Amniotic epithelial cell (primary cell): ENCODE data around the gene BCAR3.
A peak's percentile ranks its signal among the peaks of the same experiment; 100 is the strongest.
"Not testable (repeated sequence)": the region's sequence is repeated elsewhere in the genome, so short reads cannot be mapped to it uniquely, and the experiment has no call there.

Experiments
- DNase-seq: peaks from one replicate; pipeline ENCODE4 v3.0.0-alpha.2; 2010; ENCODE audit warnings: low read depth

BCAR3 gene

DNA sequence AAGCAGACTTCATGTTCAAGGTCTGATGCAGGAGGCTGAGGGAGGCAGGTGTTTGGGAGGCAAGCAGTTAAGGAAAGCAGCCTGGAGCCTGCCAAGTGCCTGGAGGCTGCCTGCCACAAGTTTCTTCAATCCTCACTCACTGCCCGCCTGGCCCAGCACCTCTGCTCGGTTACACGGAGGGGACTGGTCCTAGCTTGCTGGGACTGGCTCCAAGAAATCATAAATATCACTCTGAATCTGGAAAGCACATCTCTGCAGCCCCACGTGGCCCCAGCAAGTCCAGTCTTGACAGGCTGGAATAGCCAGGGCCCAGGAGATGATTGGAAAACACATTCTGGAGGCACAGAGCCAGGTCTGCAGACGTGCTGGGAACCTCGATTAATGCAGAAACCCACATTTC is 83.9 kb downstream of the BCAR3 start:
- DNase-seq, result no peak

DNA sequence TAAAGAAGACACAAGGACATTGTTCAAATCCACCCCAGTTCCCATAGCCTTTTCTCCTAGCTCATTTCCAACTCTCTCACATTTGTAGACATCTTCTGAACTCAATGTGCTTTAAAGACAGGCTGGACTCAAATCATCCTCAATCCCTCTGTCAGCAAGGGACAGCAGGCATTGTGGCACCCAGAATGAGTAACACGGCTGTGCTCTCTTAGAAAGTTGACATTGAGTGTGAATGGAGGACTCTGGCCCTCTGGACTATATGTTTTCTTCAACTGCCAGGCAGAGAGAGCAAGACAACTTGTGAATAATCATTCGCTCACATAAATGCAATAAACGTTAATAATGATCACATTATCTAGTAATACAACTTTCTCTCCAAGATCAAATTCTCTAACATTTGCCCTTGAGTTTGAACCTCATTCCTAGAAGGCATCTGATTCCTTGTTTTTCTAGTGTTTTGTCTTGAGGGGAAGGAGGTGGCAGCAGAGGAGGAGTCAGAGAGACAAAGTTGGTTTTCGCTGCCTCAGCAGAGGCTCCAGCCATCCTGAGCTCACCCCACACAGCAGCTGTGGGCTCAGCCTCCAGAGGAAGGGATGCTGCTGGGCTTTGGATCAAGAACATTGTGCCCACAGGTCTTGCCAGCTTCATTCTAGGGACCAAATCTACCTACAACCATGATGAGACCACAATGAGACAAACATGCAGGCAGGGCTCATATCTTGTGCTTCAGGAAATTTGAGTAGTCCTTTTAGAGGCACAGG is 85.1 kb downstream of the BCAR3 start:
- no peak for DNase-seq

DNA sequence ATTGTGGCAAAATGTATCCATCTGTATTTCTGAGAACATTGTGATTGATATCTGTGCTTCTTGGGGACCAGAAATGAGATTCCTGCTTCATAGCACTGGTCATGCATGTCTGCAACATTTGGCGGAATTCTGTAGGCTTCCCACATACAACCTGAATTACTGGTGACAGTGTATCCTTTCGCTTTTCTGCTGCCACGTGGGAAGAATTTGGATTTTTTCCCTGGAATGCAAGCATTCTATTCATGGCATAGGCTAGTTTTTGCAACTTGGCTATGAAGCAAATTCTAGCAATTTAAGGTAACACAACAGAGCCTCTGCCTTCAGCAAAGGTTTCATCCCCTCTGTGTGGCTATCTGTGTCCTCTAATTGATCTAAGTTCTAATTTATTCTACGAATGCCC is 85.9 kb downstream of the BCAR3 start:
- no peak for DNase-seq

DNA sequence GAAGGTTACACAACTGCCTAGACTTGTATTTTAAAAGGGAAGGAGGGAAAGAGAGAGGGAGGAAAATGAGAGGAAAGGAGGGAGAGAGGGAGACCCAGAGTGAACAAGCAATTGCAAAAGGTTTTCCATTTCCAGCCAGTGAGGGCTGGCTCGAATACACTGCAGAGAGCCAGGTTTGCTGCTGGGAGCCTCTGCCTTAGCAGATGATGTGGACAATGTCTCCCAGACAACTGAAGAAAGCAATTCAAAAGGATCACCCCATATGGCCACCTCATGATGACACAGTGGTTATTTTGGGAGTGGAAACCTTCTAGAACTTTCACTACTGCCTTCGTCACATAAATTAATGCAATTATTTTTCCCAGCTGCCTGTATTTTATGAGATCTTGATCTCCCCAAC is 86.4 kb downstream of the BCAR3 start:
- peak; percentile 30 for DNase-seq

DNA sequence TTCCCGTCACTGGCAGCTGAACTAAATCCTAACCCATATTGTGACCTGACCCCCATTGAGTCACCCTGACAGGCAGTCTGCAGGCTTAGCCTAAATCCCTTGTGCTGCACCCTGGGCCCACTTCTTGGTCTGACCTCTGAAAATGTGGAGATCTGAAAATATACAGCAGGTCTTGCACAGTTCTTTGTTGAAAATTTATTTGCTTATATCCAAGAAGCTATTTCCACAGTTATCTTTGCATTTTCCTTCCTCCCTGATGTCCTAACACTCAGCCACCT is 87.1 kb downstream of the BCAR3 start:
- no peak for DNase-seq

DNA sequence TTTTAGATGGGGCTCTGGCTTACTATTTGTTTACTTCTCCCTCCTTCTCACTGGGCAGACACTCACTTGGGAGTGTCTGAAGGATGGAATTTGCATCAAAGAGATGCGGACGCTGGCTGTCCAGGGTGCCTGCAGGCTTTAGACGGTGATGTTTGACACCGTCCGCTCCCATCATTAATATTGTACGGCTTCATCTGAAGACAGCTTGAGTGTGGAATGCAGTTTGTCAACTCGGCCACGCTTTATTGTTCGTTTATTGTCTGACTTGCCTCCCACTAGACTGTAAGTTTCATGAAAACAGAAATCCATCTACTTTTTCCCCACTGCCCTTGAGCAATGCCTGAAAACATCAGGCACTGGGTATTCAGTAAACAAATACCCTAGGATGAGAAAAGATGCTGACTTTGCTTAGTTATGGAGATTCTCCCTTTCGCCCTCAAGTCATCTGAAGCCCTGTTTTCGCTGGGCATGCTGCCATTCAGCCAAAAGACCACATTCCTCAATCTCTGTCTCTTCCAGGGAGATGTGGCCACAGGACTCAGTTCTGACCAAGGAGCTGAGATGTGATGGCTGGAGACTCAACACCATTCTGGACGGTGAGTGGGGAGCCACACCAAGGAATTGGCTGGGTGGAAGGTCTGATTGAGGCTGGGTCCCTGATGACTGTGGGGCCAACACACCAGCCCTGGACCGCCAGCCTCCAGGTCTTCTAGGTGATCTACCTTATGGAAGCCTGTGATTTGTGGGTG is 87.6 kb downstream of the BCAR3 start:
- peak; percentile 68 for DNase-seq

DNA sequence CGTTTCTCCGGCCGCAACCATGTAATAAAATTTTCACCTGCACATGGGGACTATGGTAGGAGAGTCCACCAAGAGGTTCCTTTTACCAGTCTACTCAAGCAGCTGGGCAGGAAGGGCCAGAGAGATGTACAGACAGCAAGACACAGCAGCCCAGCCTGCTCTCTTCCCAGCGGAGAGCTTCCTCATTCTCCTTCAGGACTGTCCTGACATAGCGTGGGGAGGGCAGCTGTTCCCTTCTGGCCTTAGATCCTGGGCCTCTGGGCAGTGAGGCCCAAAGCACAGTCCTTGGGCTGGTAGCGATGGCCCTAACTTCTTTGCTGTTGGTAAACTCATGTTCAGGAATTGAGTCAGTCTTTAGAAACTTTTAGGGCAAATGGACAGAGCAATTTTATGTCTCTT is 89.1 kb downstream of the BCAR3 start:
- no peak for DNase-seq

DNA sequence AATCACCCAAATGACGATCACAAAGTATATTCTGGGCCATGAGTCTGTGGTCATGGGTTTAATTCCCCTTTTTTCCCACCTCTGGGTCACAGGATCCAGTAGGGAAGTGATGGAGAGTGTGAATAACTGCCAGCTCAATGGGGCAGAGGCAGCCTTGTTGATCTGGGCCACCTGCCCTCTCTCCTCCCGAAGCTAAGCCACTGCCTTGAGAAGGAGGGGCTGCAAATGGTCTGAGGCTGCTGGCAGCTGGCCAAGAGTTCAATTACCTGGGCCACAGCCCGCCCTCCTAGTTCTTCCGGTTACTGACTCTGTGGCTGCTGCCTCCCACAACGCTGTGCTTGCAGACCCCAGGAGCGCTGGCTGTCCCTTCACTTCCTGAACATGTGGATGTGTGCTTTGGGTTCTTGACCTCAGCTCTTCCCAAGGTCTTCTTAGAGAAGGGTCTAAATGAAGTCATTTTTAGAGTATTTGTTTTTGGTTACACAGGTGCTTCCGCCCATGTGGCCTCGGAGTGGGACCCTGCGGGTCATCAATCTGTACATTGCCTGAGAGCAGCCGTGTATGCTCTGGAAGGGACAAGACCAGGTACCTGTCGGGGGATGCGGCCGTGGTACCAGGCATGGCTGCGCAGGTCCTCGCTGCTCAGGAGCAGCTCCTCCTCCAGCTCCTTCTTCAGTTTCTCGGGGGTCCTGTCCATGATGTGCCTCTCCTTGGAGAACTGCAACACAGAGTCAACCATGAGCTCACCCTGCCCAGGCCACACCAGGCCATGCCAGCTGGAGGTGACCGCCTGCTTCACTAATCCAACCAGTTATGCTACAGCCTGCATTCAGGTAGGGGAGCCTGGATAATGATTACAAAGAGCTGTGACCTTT is 89.7 kb downstream of the BCAR3 start:
- no peak for DNase-seq

DNA sequence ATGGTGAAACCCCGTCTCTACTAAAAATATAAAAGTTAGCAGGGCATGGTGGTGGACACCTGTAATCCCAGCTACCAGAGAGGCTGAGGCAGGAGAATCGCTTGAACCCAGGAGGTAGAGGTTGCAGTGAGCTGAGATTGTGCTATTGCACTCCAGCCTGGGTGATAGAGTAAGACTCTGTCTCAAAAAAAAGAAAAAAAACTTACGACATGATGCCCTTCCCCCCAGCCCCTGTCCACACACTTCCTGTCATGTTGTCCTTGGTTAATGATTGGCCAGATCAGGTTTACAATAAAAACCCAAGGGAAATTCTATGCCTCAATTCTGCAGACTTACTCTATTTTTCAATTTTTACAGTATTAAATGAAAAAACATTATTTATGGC is 90.4 kb downstream of the BCAR3 start:
- DNase-seq, result not testable (repeated sequence)

DNA sequence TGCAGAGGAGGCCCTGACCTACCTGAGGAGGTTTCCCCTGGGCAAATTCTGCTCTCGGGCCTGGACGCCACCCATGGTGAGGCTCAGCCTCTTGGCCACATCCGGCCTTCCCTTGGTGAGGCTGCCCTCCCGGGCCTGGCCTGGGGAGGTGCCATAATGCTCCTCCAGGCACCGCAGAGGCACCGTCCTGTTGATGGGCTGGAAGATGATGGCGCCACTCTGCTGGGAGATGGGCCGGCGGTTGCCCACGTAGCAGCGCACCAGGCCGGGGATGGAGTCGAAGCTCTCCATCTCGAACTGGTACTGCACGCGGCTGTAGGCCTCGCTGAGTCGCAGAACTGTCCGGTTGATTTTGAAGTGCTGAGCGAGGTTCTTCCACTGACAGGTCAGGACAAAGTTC is 92.7 kb downstream of the BCAR3 start:
- no peak for DNase-seq

DNA sequence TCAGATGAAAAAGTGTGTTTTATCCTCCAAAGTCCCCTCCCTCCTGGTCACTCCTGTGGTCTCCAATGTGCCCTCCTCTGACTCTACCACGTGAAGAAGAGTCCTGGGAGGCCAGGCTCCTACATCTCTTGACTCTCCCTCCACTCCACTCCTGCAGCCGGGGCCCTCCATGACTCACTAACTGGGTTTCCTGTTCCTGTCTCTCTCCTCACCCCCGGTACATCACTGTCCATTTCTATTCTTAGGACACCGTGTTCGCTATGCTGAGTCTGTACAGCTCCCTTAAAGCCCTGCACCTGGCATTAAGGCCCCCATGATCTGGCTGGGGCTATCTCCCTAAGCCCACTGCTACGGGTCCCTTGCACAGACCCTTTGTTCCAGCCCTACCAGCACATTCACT is 93.4 kb downstream of the BCAR3 start:
- peak; percentile 69 for DNase-seq

DNA sequence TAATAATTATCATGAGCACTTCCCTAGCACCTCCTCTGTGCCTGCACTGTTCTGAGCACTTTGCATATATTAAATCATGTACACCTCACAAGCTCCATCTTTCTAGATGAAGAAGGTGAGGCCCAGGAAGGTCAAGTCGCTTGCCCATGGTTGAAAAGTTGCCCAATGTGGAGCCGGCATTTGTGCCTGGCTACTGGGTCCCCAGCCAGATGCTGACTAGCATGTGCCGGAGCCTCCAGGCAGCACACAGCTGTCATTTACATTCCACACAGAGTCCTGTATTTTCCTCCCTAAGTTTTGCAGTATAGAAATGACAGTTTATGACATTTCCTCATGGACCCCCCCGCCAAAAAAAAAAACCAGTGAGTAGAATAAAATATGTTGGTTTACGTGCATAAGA is 94.3 kb downstream of the BCAR3 start:
- no peak for DNase-seq

DNA sequence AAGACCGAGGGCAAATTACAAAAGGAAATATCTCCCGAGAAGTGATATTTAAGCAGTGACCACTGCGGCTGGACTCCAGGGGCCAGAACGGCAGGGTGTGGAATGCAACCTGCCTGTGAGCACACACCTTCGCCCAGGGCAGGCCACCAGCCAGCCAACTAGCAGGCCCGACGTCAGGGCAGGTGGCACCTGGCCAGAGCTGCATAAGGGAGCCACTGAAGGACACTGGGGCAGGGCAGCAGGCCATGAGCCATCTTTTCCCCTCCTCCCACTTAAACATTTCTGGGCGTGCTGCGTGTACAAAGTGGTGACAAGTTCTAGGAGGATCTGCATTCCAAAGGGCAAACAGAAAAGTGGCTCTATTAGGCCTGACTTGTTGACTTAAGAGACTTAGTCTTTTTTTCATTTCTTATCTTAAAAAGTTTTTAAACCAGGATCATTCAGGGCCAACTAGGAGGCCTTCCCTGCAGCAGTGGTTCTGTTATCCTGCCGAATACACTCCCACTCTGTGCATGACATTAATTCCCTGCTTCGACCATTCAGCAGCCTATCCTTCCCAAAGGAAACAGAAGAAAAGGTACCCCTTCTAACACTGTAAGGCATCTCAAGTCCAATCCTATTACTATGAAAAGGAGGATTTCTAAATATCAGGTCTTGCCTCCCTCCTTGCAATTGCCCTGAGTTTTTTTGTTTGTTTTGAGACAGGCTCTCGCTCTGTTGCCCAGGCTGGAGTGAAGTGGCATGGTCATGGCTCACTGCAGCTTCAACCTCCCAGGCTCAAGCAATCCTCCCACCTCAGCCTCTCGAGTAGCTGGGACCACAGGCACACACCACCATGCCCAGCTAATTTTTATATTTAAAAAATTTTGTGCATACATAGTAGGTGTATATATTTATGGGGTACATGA is 96.3 kb downstream of the BCAR3 start:
- DNase-seq, result peak; percentile 29

DNA sequence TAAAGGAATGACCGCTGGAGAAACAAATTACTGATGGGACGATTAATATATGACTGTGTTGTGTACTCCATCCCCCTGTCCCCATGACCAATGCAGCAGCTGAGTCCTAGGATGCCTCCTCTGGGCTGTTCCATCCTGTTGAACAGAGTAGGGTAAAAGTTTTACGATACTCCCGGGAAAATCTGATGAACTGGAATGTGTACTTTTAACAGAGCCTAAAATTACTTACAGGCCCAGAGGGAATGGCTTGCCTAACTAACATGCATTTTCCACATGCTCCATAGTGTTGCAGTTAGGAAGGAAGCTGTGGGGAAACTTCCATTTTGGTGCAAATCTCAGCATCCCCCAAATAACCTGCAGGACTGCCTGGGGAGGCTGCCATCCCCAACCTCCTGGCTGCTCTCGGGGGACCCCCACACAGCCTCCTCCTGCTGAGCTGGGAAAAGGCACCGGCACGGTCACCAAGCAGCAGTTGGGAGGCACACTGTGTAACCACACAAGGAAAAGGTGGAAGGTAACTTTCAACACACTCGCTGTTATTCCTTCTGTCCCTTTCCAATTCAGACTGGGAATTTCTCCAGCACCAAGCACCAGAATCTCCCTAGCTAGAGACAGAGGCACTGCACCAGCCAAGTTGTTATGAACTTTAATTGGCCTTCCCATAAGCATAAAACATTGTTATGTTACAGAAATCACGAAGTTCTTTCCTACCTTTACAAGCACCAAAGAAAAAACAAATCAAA is 97.2 kb downstream of the BCAR3 start:
- DNase-seq, result no peak

DNA sequence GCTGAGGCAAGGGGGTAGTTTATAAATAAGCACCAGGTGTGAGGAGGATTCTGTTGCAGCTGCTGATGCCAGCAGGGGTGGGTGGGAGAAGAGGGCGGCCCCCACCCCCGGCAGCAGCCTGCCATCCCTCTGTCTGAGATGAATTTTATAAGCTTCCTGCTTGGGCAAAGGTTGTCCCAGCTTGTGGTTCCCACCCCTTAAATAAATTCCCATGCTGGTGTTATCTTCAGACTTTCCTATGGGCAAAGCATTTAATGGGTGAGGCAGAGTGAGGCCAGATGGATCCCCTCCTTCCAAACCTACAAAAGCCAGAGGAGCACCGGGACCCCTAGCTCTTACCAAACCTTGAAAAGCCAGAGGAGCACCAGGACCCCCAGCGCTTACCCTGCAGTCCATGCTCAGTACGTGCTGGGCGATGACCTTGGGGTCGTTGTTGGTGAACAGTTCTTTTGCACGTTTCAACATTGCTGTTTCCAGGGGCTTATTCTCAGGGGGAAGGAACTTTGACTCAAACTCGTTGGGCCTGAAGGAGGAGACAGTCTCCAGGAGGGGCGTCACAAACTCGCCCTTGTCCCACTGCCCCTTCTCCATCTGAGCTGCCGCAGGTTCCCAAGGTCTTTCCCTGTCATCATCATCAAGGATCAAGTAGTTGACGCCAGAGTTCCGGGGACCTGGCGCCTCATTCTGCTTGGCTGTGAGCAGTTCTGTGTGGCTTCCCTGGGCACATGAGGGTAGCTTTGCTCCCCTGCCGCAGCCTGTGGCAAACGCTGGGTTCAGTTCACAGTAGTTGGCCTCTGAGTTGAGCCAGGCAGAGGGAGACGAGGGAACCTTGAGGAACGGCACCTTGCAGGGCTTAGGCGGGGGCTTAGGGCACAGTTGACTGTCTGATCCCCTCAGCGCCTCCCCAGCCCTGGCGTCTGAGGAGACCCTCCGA is 99.5 kb downstream of the BCAR3 start:
- no peak for DNase-seq

DNA sequence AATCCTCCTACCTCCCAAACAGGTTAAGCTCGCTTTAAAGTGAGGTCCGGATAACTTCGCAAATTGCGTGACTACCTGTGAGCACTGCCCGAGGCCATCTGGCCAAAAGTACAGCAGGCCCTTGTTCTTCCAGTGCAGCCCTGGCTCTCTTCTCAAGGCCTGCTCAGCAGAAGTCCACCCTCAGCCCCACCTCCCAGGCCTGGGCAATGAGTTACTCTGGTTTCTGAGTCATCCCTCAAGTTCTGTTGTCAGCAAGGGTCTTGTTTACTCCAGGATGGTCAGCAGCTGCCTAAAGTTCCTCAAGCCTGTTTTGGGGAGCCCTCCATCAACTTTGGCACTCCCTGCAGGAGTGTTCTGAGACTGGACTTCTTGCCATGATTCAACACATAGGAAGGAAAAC is 101.7 kb downstream of the BCAR3 start:
- peak; percentile 95 for DNase-seq

DNA sequence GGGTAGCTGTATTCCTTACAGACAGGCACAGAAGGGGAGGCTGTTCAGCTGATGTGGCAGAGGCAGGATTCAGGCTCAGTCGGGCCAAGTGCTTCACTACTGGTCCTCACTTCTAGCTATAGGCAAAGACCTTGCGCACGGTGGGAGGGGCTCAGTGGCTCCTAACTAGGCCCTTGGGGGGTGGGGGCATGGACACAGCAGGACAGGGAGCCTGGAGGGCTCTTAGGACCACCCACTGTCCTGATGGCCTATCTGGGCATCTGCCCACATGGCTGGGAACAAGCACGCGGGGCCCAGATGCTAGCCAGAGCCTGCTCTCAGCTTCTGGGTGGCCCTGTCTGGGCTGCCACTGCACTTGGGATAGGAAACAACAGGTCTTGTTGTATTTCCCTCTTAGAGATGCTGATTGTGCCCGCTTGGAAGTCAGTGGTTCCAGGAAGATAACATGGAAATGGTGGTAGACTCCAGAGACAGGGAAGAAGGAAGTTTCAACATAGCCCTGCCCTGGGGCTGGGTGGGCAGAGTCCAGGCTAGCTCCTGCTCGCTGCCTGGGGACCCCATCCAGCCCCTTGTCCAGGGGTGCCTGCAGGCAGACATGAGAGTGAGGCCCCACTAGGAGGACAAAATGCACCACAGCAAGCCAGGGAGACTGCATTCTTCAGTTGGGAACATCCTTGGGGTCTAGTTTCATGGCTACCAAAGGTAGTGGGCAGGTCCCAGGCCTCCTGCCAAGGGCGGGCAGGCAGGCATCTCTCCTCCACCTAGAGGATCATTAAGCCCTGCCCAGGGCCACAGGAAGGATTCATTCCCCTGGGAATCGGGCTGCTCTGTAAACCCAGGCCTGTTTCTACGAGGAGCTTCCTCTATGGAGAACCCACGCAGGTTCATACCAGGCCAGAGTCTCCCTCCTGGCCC is 102.5 kb downstream of the BCAR3 start:
- no peak for DNase-seq

DNA sequence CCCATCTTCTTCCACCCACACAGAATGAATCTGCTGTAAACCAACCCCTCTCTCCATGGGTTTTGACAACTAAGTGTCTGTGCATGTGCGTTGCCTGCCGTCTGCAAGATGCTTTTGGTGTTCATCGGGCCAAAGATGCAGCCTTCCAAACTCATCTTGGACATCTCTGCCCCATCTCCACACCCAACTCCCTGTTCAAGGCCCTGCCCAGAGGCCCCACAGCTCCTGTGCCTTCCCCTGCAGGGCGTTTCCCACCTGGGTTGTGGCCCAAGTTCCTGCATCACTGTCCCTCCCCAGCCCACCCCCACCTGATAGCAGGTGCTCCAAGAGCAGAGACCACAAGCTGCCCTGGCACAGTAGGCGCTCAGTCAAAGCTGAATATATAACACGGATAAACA is 103.2 kb downstream of the BCAR3 start:
- no peak for DNase-seq
